22Rv1 (cell line): ENCODE data around the gene AUTS2.

Experiments
- ZFX ChIP-seq: fragments of 450-650 bp; IDR thresholded peaks from 2 replicates; pipeline ENCODE4 v1.6.1; 2017; ENCODE audit warnings: antibody characterized with exemption, borderline replicate concordance
- TF ChIP-seq, protein P1 (sequence below): fragments of 450-650 bp; IDR thresholded peaks from 2 replicates; pipeline ENCODE4 v1.5.1; 2017; ENCODE audit warnings: mild to moderate bottlenecking

DNA sequence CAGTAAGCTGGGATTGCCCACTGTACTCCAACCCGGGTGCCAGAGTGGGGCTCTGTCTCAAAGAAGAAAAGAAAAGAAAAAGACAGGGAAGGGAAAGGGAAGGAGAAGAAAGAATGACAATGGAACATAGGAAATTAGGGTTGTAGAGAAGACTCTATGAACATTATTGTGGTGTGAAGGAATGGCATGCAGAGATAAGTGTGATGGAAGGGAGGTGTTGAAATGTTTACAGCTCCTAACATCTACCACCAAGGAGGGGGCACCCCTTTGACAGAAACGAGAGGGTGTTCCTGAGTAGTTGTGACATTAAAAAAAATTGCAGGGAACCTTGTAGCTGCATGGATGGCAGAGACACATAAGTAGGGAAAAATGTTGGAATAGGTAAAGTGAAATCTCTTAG lies 27.5 kb downstream of the AUTS2 start:
- TF ChIP-seq, protein P1, sequence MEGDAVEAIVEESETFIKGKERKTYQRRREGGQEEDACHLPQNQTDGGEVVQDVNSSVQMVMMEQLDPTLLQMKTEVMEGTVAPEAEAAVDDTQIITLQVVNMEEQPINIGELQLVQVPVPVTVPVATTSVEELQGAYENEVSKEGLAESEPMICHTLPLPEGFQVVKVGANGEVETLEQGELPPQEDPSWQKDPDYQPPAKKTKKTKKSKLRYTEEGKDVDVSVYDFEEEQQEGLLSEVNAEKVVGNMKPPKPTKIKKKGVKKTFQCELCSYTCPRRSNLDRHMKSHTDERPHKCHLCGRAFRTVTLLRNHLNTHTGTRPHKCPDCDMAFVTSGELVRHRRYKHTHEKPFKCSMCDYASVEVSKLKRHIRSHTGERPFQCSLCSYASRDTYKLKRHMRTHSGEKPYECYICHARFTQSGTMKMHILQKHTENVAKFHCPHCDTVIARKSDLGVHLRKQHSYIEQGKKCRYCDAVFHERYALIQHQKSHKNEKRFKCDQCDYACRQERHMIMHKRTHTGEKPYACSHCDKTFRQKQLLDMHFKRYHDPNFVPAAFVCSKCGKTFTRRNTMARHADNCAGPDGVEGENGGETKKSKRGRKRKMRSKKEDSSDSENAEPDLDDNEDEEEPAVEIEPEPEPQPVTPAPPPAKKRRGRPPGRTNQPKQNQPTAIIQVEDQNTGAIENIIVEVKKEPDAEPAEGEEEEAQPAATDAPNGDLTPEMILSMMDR: no peak
- TF ChIP-seq ZFX: no peak
